H9 (cell line): Measurements from ENCODE around the gene MOGAT2. TPM values are rescaled to one million over a fixed set of nuclear protein-coding genes. Genes with fewer than 3 reads are reported as not detected.

Experiments
- DNase-seq: peaks from one replicate; pipeline ENCODE4 v3.0.0-alpha.2; 2017
- H2AFZ ChIP-seq: one replicate; pipeline ENCODE4 v1.6.1; 2013; ENCODE audit warnings: mild to moderate bottlenecking, low read length, control low read depth, moderate library complexity
- H2AK5ac ChIP-seq: 2 replicates; pipeline ENCODE4 v1.6.1; 2013; ENCODE audit warnings: low read length, control low read depth, mixed read lengths; ENCODE audit not compliant: insufficient read length
- H2BK120ac ChIP-seq: one replicate; pipeline ENCODE4 v1.6.1; 2013; ENCODE audit warnings: low read depth, mild to moderate bottlenecking, low read length, control low read depth, inconsistent platforms; ENCODE audit not compliant: poor library complexity, severe bottlenecking
- H2BK12ac ChIP-seq: 2 replicates; pipeline ENCODE4 v1.6.1; 2013; ENCODE audit warnings: low read length, control low read depth, mixed read lengths, low read depth; ENCODE audit not compliant: insufficient read length
- H2BK15ac ChIP-seq: 2 replicates; pipeline ENCODE4 v1.6.1; 2013; ENCODE audit warnings: low read depth, low read length, control low read depth
- H2BK20ac ChIP-seq: one replicate; pipeline ENCODE4 v1.6.1; 2013; ENCODE audit warnings: low read depth, mild to moderate bottlenecking, low read length, control low read depth, inconsistent platforms; ENCODE audit not compliant: poor library complexity, severe bottlenecking
- H2BK5ac ChIP-seq: 2 replicates; pipeline ENCODE4 v1.6.1; 2013; ENCODE audit warnings: low read length, control low read depth, mixed read lengths; ENCODE audit not compliant: insufficient read length
- H3K14ac ChIP-seq: 2 replicates; pipeline ENCODE4 v1.6.1; 2013; ENCODE audit warnings: low read length, control low read depth; ENCODE audit not compliant: insufficient read depth
- H3K18ac ChIP-seq: 2 replicates; pipeline ENCODE4 v1.6.1; 2013; ENCODE audit warnings: low read depth, mild to moderate bottlenecking, mixed read lengths, low read length, control low read depth; ENCODE audit not compliant: insufficient read length
- H3K23ac ChIP-seq: 2 replicates; pipeline ENCODE4 v1.6.1; 2013; ENCODE audit warnings: low read length, control low read depth, mixed read lengths, low read depth; ENCODE audit not compliant: insufficient read length
- H3K23me2 ChIP-seq: 2 replicates; pipeline ENCODE4 v1.6.1; 2013; ENCODE audit warnings: low read depth, mild to moderate bottlenecking, mixed read lengths, low read length, control low read depth; ENCODE audit not compliant: insufficient read length, poor library complexity, severe bottlenecking
- H3K27ac ChIP-seq: 2 replicates; pipeline ENCODE4 v1.5.1; 2013; ENCODE audit warnings: low read length, control low read depth, mixed read lengths, low read depth; ENCODE audit not compliant: insufficient read length
- H3K27me3 ChIP-seq: 2 replicates; pipeline ENCODE4 v1.6.1; 2013; ENCODE audit warnings: low read length, control low read depth, inconsistent platforms; ENCODE audit not compliant: insufficient read depth
- H3K4ac ChIP-seq: 2 replicates; pipeline ENCODE4 v1.6.1; 2013; ENCODE audit warnings: low read depth, mild to moderate bottlenecking, control low read depth, inconsistent platforms, low read length, moderate library complexity
- H3K4me1 ChIP-seq: 2 replicates; pipeline ENCODE4 v1.6.1; 2013; ENCODE audit warnings: low read length, control low read depth, inconsistent platforms; ENCODE audit not compliant: insufficient read depth
- H3K4me2 ChIP-seq: 2 replicates; pipeline ENCODE4 v1.6.1; 2013; ENCODE audit warnings: low read length, control low read depth, mixed read lengths; ENCODE audit not compliant: insufficient read length, insufficient read depth
- H3K56ac ChIP-seq: 2 replicates; pipeline ENCODE4 v1.6.1; 2013; ENCODE audit warnings: low read depth, mild to moderate bottlenecking, mixed read lengths, low read length, control low read depth; ENCODE audit not compliant: insufficient read length
- H3K79me1 ChIP-seq: 2 replicates; pipeline ENCODE4 v1.6.1; 2013; ENCODE audit warnings: low read depth, mild to moderate bottlenecking, moderate library complexity, low read length, control low read depth, inconsistent platforms; ENCODE audit not compliant: insufficient read depth, poor library complexity, severe bottlenecking
- H3K79me2 ChIP-seq: 2 replicates; pipeline ENCODE4 v1.6.1; 2013; ENCODE audit warnings: low read length, control low read depth, inconsistent platforms; ENCODE audit not compliant: insufficient read depth
- H3K9ac ChIP-seq: 2 replicates; pipeline ENCODE4 v1.6.1; 2013; ENCODE audit warnings: low read length, control low read depth, mixed read lengths; ENCODE audit not compliant: insufficient read length; ENCODE audit errors: extremely low read depth
- H3K9me3 ChIP-seq: one replicate; pipeline ENCODE4 v1.6.1; 2013; ENCODE audit warnings: low read depth, low read length, inconsistent platforms; ENCODE audit not compliant: control insufficient read depth
- H3T11ph ChIP-seq: one replicate; pipeline ENCODE4 v1.6.1; 2013; ENCODE audit warnings: mild to moderate bottlenecking, low read length, control low read depth, inconsistent platforms
- H4K20me1 ChIP-seq: one replicate; pipeline ENCODE4 v1.6.1; 2013; ENCODE audit not compliant: control insufficient read depth, insufficient read length, insufficient read depth
- H4K5ac ChIP-seq: 2 replicates; pipeline ENCODE4 v1.6.1; 2013; ENCODE audit warnings: low read depth, mild to moderate bottlenecking, mixed read lengths, low read length, control low read depth; ENCODE audit not compliant: insufficient read length
- H4K8ac ChIP-seq: replicated peaks from 2 replicates; pipeline ENCODE4 v1.6.1; 2013; ENCODE audit warnings: low read length, control low read depth, mixed read lengths, low read depth; ENCODE audit not compliant: insufficient read length
- H4K91ac ChIP-seq: 2 replicates; pipeline ENCODE4 v1.6.1; 2013; ENCODE audit warnings: low read depth, mild to moderate bottlenecking, moderate library complexity, mixed read lengths, low read length, control low read depth; ENCODE audit not compliant: insufficient read length
- H3K27ac Mint-ChIP-seq, 3 experiments: 2 replicates in 2 of 3; 3 replicates in 1 of 3; pipeline ENCODE4 v1.8.0; 2020 to 2021; ENCODE audit warnings: mixed read lengths in 3 of 3, mild to moderate bottlenecking in 1 of 3, moderate library complexity in 1 of 3
- H3K27me3 Mint-ChIP-seq: 2 replicates; pipeline ENCODE4 v1.8.0; 2021; ENCODE audit warnings: low read depth, mild to moderate bottlenecking, moderate library complexity, mixed read lengths
- H3K36me3 Mint-ChIP-seq, 3 experiments: 2 replicates in 2 of 3; 3 replicates in 1 of 3; pipeline ENCODE4 v1.8.0; 2020 to 2021; ENCODE audit warnings: low read depth in 3 of 3, mixed read lengths in 3 of 3; ENCODE audit not compliant: insufficient read depth in 1 of 3
- H3K4me1 Mint-ChIP-seq, 2 experiments: 2 replicates each; pipeline ENCODE4 v1.8.0; 2020; ENCODE audit warnings: mixed read lengths in 2 of 2
- H3K4me3 Mint-ChIP-seq, 2 experiments: 2 replicates in 1 of 2; 3 replicates in 1 of 2; pipeline ENCODE4 v1.8.0; 2020 to 2021; ENCODE audit warnings: mild to moderate bottlenecking in 2 of 2, mixed read lengths in 2 of 2, moderate library complexity in 1 of 2
- H3K9me3 Mint-ChIP-seq, 2 experiments: 2 replicates in 1 of 2; 3 replicates in 1 of 2; pipeline ENCODE4 v1.8.0; 2020; ENCODE audit warnings: mild to moderate bottlenecking in 2 of 2, mixed read lengths in 2 of 2, moderate library complexity in 1 of 2
- WGBS: extraction: QIAGEN DNeasy Blood & Tissue Kit; methylation state at CpG from one replicate; pipeline ENCODE4 v1.1.7; 2013; ENCODE audit warnings: missing lambda C conversion rate, low lambda C conversion rate, mixed read lengths; ENCODE audit not compliant: insufficient read length; ENCODE audit errors: extremely low coverage; 5-methylcytosine and 5-hydroxymethylcytosine counted together
- total RNA-seq: library from RNA; stranded (reverse); gene quantifications from 2 replicates; pipeline ENCODE4 v1.2.1, GENCODE V29; 2021
- TF ChIP-seq, protein P1 (sequence below): fragments of 200-600 bp; sonication (generic); conservative IDR thresholded peaks from 3 replicates; pipeline ENCODE4 v1.8.0; 2021; ENCODE audit warnings: antibody characterized with exemption, mild to moderate bottlenecking

The MOGAT2 gene
- total RNA-seq, 1 experiment from 2014 or later, result not detected

DNA sequence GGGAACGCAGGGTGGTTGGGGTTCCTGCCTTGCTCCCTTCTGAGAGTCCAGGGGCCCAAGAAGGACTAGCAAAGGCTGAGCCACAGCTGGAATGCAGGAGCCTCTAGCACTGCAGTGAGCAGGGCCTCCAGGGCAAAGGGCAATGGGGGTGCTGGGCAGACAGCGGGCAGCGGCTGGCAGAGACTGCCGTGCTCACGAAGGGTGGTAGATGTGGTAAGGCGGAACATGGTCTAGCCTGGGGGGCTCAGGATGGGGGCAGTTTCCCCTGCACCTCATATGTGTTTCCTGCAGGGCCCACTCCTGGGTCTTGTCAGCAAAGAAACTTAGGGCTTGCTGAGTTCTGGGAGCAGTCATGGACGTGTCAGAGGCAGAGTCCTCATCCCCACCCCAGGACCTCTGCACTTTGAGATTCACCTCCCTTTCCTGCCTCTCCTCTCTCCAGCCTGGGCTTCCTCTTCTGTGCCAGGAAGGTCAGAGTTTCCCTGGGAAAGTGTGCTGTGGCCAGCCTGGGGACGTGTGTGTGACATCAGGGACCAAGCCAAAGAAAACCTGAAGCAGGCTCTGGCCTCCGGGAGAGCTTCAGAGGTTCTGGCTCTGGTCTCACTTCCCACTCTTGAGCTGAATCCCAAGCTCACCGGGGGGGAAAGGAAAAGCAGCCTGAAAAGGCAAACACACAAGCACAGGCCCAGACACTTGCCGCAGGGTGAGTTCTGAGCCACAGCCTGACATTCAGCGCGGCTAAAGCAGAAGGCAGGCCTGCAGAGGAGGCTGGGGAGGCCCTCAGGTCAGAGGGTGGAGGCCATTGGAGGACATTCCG is 4.4 kb downstream of the MOGAT2 start:
- no peak overlapping the region for H2BK120ac ChIP-seq
- no peaks in the 10 kb centered on the region for H3K36me3 Mint-ChIP-seq
- H2BK20ac ChIP-seq, result no peak overlapping the region
- H4K5ac ChIP-seq, result no peak overlapping the region
- H3K9ac ChIP-seq, result no peak overlapping the region
- no peak for DNase-seq
- no peak overlapping the region for H2BK5ac ChIP-seq
- H2AFZ ChIP-seq, result no peak overlapping the region
- peaks cover 47% of the 10 kb centered on the region for H3K27me3 Mint-ChIP-seq
- H3K79me2 ChIP-seq, result no peaks in the 10 kb centered on the region
- TF ChIP-seq, protein P1, sequence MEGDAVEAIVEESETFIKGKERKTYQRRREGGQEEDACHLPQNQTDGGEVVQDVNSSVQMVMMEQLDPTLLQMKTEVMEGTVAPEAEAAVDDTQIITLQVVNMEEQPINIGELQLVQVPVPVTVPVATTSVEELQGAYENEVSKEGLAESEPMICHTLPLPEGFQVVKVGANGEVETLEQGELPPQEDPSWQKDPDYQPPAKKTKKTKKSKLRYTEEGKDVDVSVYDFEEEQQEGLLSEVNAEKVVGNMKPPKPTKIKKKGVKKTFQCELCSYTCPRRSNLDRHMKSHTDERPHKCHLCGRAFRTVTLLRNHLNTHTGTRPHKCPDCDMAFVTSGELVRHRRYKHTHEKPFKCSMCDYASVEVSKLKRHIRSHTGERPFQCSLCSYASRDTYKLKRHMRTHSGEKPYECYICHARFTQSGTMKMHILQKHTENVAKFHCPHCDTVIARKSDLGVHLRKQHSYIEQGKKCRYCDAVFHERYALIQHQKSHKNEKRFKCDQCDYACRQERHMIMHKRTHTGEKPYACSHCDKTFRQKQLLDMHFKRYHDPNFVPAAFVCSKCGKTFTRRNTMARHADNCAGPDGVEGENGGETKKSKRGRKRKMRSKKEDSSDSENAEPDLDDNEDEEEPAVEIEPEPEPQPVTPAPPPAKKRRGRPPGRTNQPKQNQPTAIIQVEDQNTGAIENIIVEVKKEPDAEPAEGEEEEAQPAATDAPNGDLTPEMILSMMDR, result no peak
- no peak overlapping the region for H3T11ph ChIP-seq
- no peak overlapping the region for H2BK12ac ChIP-seq
- H3K23ac ChIP-seq, result no peak overlapping the region
- H3K4me3 Mint-ChIP-seq, result no peak overlapping the region
- no CpG with 5 or more reads among the region's 14 CpGs for WGBS
- no peaks in the 10 kb centered on the region for H4K20me1 ChIP-seq
- no peaks in the 10 kb centered on the region for H3K9me3 ChIP-seq
- H3K27me3 ChIP-seq, result peaks cover 6% of the 10 kb centered on the region; the same call in 1 of the 2 replicates
- no peak overlapping the region for H4K8ac ChIP-seq
- H3K79me1 ChIP-seq, result no peaks in the 10 kb centered on the region
- no peak overlapping the region for H3K4me2 ChIP-seq
- no peak overlapping the region for H3K18ac ChIP-seq
- H3K4ac ChIP-seq, result no peak overlapping the region
- peak overlapping the region in 1 of 3 experiments; percentile 84; a peak in 1 of 7 replicates for H3K27ac Mint-ChIP-seq
- H4K91ac ChIP-seq, result no peak overlapping the region
- H3K23me2 ChIP-seq, result no peaks in the 10 kb centered on the region
- no peak overlapping the region for H3K56ac ChIP-seq
- peaks cover 3 to 15% of the 10 kb centered on the region in 2 experiments for H3K4me1 Mint-ChIP-seq
- H3K9me3 Mint-ChIP-seq, result no peaks in the 10 kb centered on the region; a peak in 1 of 5 replicates
- no peak overlapping the region for H3K14ac ChIP-seq
- no peaks in the 10 kb centered on the region for H3K4me1 ChIP-seq
- no peak overlapping the region for H2BK15ac ChIP-seq
- no peak overlapping the region for H2AK5ac ChIP-seq
- H3K27ac ChIP-seq, result no peak overlapping the region
